K562 (cell line): ENCODE results near the gene MRPL40. TPM values are rescaled to one million over a fixed set of nuclear protein-coding genes. Genes with fewer than 3 reads are reported as not detected.
A peak's percentile ranks its signal among the peaks of the same experiment; 100 is the strongest.

Experiments used
- CC2D1A ChIP-seq: fragments of 450-650 bp; IDR thresholded peaks from 2 replicates; pipeline ENCODE4 v1.6.1; 2017; ENCODE audit warnings: mild to moderate bottlenecking
- COPS2 ChIP-seq: fragments of 450-650 bp; conservative IDR thresholded peaks from 2 replicates; pipeline ENCODE4 v1.6.1; 2016; ENCODE audit warnings: mild to moderate bottlenecking, moderate library complexity
- HDGF ChIP-seq: fragments of 450-650 bp; IDR thresholded peaks from 2 replicates; pipeline ENCODE4 v1.6.1; 2016
- KAT2B ChIP-seq: IDR thresholded peaks from one replicate; pipeline ENCODE4 v1.6.1; 2012; ENCODE audit warnings: low read depth, mild to moderate bottlenecking, control low read depth, inconsistent platforms, low read length, moderate library complexity
- NCOA1 ChIP-seq: fragments of 450-650 bp; IDR thresholded peaks from 2 replicates; pipeline ENCODE4 v1.6.1; 2016; ENCODE audit warnings: low read depth
- NR2C1 ChIP-seq, 2 experiments: fragments of 450-650 bp; IDR thresholded peaks; 2 replicates each; pipeline ENCODE4 v1.6.1; 2017; ENCODE audit warnings: mild to moderate bottlenecking in 2 of 2, antibody characterized with exemption in 1 of 2, inconsistent platforms in 1 of 2, missing compliant biosample characterization in 1 of 2, missing genetic modification characterization in 1 of 2
- POLR2AphosphoS2 ChIP-seq: IDR thresholded peaks from 2 replicates; pipeline ENCODE4 v1.6.1; 2012; ENCODE audit warnings: low read length, improper control_type of control experiment
- PRDM10 ChIP-seq: fragments of 450-650 bp; IDR thresholded peaks from 2 replicates; pipeline ENCODE4 v1.6.1; 2018; ENCODE audit not compliant: partially characterized antibody
- RBM25 ChIP-seq: fragments of 200-400 bp; formaldehyde crosslinking; IDR thresholded peaks from 2 replicates; pipeline ENCODE4 v1.6.1; 2018; ENCODE audit warnings: low read length, low read depth, moderate library complexity; ENCODE audit not compliant: severe bottlenecking
- SAP30 ChIP-seq: fragments of 200-600 bp; sonication (generic); IDR thresholded peaks from 2 replicates; pipeline ENCODE4 v1.6.1; 2012; ENCODE audit warnings: borderline replicate concordance, low read depth, mild to moderate bottlenecking, moderate library complexity, low read length, control low read depth, inconsistent platforms; ENCODE audit not compliant: insufficient read depth, poor library complexity, severe bottlenecking
- SRSF9 ChIP-seq: fragments of 200-400 bp; formaldehyde crosslinking; IDR thresholded peaks from 2 replicates; pipeline ENCODE4 v1.6.1; 2017; ENCODE audit warnings: low read depth, low read length, borderline replicate concordance
- TCFL5 ChIP-seq: fragments of 250-450 bp; sonication (Bioruptor Pico); conservative IDR thresholded peaks from 2 replicates; pipeline ENCODE4 v1.6.1; 2021; ENCODE audit warnings: mild to moderate bottlenecking, moderate library complexity, matching md5 sums
- ZC3H4 ChIP-seq: sonication (generic); formaldehyde crosslinking; IDR thresholded peaks from 2 replicates; pipeline ENCODE4 v1.9.0; 2021; ENCODE audit warnings: missing genetic modification reagents, borderline replicate concordance
- ZNF316 ChIP-seq: fragments of 450-650 bp; IDR thresholded peaks from 2 replicates; pipeline ENCODE4 v1.6.1; 2016
- polyA plus RNA-seq, 8 experiments: library from polyadenylated mRNA; depleted of rRNA in 4 of 8; stranded (reverse) in 5 of 8; unstranded in 3 of 8; fragments of >200 nt; fragmentation: Nextera tagmentation in 2 of 8; fragmentation: Illumina TruSeq in 1 of 8; extraction: Ambion mirVana in 2 of 8; extraction: Trizol in 1 of 8; gene quantifications; 2 replicates each; pipeline versions ENCODE4 v1.2.1 to v1.2.3, GENCODE V29; 2011 to 2014; ENCODE audit warnings: inconsistent platforms in 1 of 8, missing spikeins in 1 of 8
- total RNA-seq, 7 experiments: library from RNA; depleted of rRNA in 6 of 7; stranded (reverse); fragments of >200 nt in 6 of 7; fragmentation: Illumina TruSeq in 2 of 7; extraction: Trizol in 2 of 7; gene quantifications; 2 replicates each; pipeline versions ENCODE4 v1.2.1 to v1.2.3, GENCODE V29; 2011 to 2021; ENCODE audit warnings: low replicate concordance in 1 of 7
- TF ChIP-seq, protein P1 (sequence below): fragments of 250-450 bp; sonication (Bioruptor Pico); IDR thresholded peaks from 2 replicates; pipeline ENCODE4 v1.4.0; 2020; ENCODE audit warnings: borderline replicate concordance
- TF ChIP-seq, protein P2 (sequence below): sonication (generic); formaldehyde crosslinking; IDR thresholded peaks from 2 replicates; pipeline ENCODE4 v1.8.0; 2022; ENCODE audit warnings: mild to moderate bottlenecking, missing genetic modification reagents
- TF ChIP-seq, protein P3 (sequence below): fragments of 250-450 bp; sonication (Bioruptor Pico); IDR thresholded peaks from 2 replicates; pipeline ENCODE4 v1.8.0; 2021; ENCODE audit warnings: moderate library complexity, mild to moderate bottlenecking, inconsistent platforms
- TF ChIP-seq, protein P4 (sequence below): fragments of 250-450 bp; sonication (Bioruptor Pico); IDR thresholded peaks from 2 replicates; pipeline ENCODE4 v1.5.0; 2021; ENCODE audit warnings: mild to moderate bottlenecking, borderline replicate concordance

MRPL40 gene
- total and polyA plus RNA-seq, 9 of the 15 experiments (the other 6 are each of a cell fraction or from before 2014, with no cell fraction given) = 132 to 652 (median 208) TPM

DNA sequence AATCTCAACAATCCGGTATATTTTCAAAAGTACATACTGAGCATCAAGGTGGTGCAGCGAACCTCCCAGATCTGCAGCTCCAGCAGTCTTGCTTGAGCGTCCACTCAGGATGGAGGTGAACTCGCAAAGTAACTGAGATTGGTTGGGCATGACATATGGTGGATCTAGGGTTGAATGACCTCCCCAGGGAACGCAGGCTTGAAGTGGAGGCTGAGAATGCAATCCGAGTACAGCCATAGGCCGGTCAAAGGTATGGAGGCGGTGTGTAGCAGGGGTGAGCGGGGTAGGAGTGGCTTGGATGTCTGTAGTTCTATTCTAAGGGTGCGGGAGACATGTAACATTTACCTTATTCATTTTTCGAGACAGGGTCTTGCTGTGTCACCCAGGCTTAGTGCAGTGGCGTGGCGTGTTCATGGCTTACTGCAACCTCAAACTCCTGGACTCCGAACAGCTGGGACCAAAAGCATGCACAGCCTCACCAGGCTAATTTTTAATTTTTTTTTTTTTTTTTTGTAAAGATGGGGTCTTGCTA lies 15.8 kb downstream of the MRPL40 start (continued):
- TF ChIP-seq, protein P1, sequence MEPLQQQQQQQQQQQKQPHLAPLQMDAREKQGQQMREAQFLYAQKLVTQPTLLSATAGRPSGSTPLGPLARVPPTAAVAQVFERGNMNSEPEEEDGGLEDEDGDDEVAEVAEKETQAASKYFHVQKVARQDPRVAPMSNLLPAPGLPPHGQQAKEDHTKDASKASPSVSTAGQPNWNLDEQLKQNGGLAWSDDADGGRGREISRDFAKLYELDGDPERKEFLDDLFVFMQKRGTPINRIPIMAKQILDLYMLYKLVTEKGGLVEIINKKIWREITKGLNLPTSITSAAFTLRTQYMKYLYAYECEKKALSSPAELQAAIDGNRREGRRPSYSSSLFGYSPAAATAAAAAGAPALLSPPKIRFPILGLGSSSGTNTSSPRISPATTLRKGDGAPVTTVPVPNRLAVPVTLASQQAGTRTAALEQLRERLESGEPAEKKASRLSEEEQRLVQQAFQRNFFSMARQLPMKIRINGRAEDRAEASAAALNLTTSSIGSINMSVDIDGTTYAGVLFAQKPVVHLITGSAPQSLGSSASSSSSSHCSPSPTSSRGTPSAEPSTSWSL = no peak
- TF ChIP-seq, protein P2, sequence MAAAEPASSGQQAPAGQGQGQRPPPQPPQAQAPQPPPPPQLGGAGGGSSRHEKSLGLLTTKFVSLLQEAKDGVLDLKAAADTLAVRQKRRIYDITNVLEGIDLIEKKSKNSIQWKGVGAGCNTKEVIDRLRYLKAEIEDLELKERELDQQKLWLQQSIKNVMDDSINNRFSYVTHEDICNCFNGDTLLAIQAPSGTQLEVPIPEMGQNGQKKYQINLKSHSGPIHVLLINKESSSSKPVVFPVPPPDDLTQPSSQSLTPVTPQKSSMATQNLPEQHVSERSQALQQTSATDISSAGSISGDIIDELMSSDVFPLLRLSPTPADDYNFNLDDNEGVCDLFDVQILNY (CRISPR knock-in tag) = no peak
- peak; percentile 61 for TF ChIP-seq ZNF316
- TF ChIP-seq POLR2AphosphoS2 = peak; percentile 98
- TF ChIP-seq KAT2B = no peak
- no peak for TF ChIP-seq ZC3H4 (CRISPR knock-in tag)
- no peak for TF ChIP-seq COPS2
- TF ChIP-seq NR2C1 (IDR thresholded peaks at IDR 0.05) = no peak
- no peak; the same call in none of the 2 replicates for TF ChIP-seq NR2C1 (tag; IDR thresholded peaks at IDR 0.05)
- TF ChIP-seq PRDM10 = no peak
- TF ChIP-seq SAP30 = peak; percentile 58
- TF ChIP-seq, protein P3, sequence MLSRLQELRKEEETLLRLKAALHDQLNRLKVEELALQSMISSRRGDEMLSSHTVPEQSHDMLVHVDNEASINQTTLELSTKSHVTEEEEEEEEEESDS = no peak
- no peak for TF ChIP-seq RBM25
- TF ChIP-seq, protein P4, sequence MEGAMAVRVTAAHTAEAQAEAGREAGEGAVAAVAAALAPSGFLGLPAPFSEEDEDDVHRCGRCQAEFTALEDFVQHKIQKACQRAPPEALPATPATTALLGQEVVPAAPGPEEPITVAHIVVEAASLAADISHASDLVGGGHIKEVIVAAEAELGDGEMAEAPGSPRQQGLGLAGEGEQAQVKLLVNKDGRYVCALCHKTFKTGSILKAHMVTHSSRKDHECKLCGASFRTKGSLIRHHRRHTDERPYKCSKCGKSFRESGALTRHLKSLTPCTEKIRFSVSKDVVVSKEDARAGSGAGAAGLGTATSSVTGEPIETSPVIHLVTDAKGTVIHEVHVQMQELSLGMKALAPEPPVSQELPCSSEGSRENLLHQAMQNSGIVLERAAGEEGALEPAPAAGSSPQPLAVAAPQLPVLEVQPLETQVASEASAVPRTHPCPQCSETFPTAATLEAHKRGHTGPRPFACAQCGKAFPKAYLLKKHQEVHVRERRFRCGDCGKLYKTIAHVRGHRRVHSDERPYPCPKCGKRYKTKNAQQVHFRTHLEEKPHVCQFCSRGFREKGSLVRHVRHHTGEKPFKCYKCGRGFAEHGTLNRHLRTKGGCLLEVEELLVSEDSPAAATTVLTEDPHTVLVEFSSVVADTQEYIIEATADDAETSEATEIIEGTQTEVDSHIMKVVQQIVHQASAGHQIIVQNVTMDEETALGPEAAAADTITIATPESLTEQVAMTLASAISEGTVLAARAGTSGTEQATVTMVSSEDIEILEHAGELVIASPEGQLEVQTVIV (CRISPR knock-in tag) = no peak
- peak; percentile 93 for TF ChIP-seq HDGF
- TF ChIP-seq CC2D1A = peak; percentile 24; the same call in 1 of the 2 replicates
- TF ChIP-seq NCOA1 = 0 out of 2 replicates have a peak, but pooled peaks have one; percentile 30
- TF ChIP-seq TCFL5 (CRISPR knock-in tag) = 0 out of 2 replicates have a peak, but pooled peaks have one; percentile 7
- no peak for TF ChIP-seq SRSF9
